ENCODE data around the gene SLC40A1. TPM values are rescaled to one million over a fixed set of nuclear protein-coding genes. Genes with fewer than 3 reads are reported as not detected.
"Not testable (repeated sequence)": the region's sequence is repeated elsewhere in the genome, so short reads cannot be mapped to it uniquely, and the experiment has no call there.

Gene SLC40A1
- total RNA-seq, 1 donor from 2014 or later = 8.3 TPM

GRCh38 chr2:189608795-189609422 is 28.3 kb upstream of the SLC40A1 start:
- Histone ChIP-seq H3K27me3 (ENCODE audit: control insufficient read depth, insufficient read depth, low read length) (no peaks in the 10 kb centered on the region), H3K36me3 (ENCODE audit: control insufficient read depth, insufficient read depth, low read length) (no peaks in the 10 kb centered on the region), H3K4me3 (ENCODE audit: low read depth, low read length) (no peak overlapping the region)
- no peak for DNase-seq (ENCODE audit: low read depth)
- no peak for TF ChIP-seq CTCF (IDR thresholded peaks at IDR 0.05; ENCODE audit: insufficient read depth, low read length, poor library complexity, severe bottlenecking)

- Histone ChIP-seq H3K4me3 (ENCODE audit: low read depth, low read length) (no peak overlapping the region), H3K36me3 (ENCODE audit: control insufficient read depth, insufficient read depth, low read length) (no peaks in the 10 kb centered on the region), H3K27me3 (ENCODE audit: control insufficient read depth, insufficient read depth, low read length) (no peaks in the 10 kb centered on the region)
- no peak for DNase-seq (ENCODE audit: low read depth)
- no peak for TF ChIP-seq CTCF (IDR thresholded peaks at IDR 0.05; ENCODE audit: insufficient read depth, low read length, poor library complexity, severe bottlenecking)
These were observed 27.6 kb upstream of the SLC40A1 start for GRCh38 chr2:189608170-189608569.

- Histone ChIP-seq H3K36me3 (ENCODE audit: control insufficient read depth, insufficient read depth, low read length) (no peaks in the 10 kb centered on the region), H3K27me3 (ENCODE audit: control insufficient read depth, insufficient read depth, low read length) (no peaks in the 10 kb centered on the region), H3K4me3 (ENCODE audit: low read depth, low read length) (no peak overlapping the region)
These were observed 21.6 kb upstream of the SLC40A1 start for GRCh38 chr2:189602233-189602632.

GRCh38 chr2:189601652-189602051 is 21.1 kb upstream of the SLC40A1 start:
- H3K4me3 ChIP-seq (ENCODE audit: low read depth, low read length); H3K36me3 ChIP-seq (ENCODE audit: control insufficient read depth, insufficient read depth, low read length); DNase-seq (ENCODE audit: low read depth); H3K27me3 ChIP-seq (ENCODE audit: control insufficient read depth, insufficient read depth, low read length): not testable (repeated sequence)

More at GRCh38 chr2:189602233-189602632, 21.6 kb upstream of the SLC40A1 start:
- no peak for TF ChIP-seq CTCF (IDR thresholded peaks at IDR 0.05; ENCODE audit: insufficient read depth, low read length, poor library complexity, severe bottlenecking)
- no peak for DNase-seq (ENCODE audit: low read depth)

- Histone ChIP-seq H3K4me3 (ENCODE audit: low read depth, low read length) (no peak overlapping the region), H3K36me3 (ENCODE audit: control insufficient read depth, insufficient read depth, low read length) (no peaks in the 10 kb centered on the region), H3K27me3 (ENCODE audit: control insufficient read depth, insufficient read depth, low read length) (no peaks in the 10 kb centered on the region)
- TF ChIP-seq CTCF (IDR thresholded peaks at IDR 0.05; ENCODE audit: insufficient read depth, low read length, poor library complexity, severe bottlenecking) = no peak
- no peak for DNase-seq (ENCODE audit: low read depth)
These were observed 20.5 kb upstream of the SLC40A1 start for GRCh38 chr2:189601043-189601442.

- no peak for DNase-seq (ENCODE audit: low read depth)
- TF ChIP-seq CTCF (IDR thresholded peaks at IDR 0.05; ENCODE audit: insufficient read depth, low read length, poor library complexity, severe bottlenecking) = no peak
- H3K4me3 ChIP-seq (ENCODE audit: low read depth, low read length) = no peak overlapping the region
These were observed 18.7 kb upstream of the SLC40A1 start for GRCh38 chr2:189599245-189599644.

More at GRCh38 chr2:189599245-189599644, 18.7 kb upstream of the SLC40A1 start:
- Histone ChIP-seq H3K36me3 (ENCODE audit: control insufficient read depth, insufficient read depth, low read length) (no peaks in the 10 kb centered on the region), H3K27me3 (ENCODE audit: control insufficient read depth, insufficient read depth, low read length) (no peaks in the 10 kb centered on the region)
